Tibial nerve (tissue), 4 donors: ENCODE measurements around the gene FSTL4. TPM values are rescaled to one million over a fixed set of nuclear protein-coding genes. Genes with fewer than 3 reads are reported as not detected.

Experiments
- DNase-seq, 2 donors: peaks; one replicate each; pipeline ENCODE4 v3.0.0-alpha.2; 2019; ENCODE audit warnings: low spot score in 2 of 2
- H3K27ac ChIP-seq, 4 donors: fragments of 200-600 bp; sonication (generic) in 3 of 4; one replicate each; pipeline ENCODE4 v1.5.1; 2017 to 2019; ENCODE audit warnings: mild to moderate bottlenecking in 1 of 4
- H3K27me3 ChIP-seq, 2 donors: fragments of 200-600 bp; sonication (generic) in 1 of 2; one replicate each; pipeline versions ENCODE4 v1.5.1 to v1.6.0; 2017 to 2019
- H3K36me3 ChIP-seq, 3 donors: fragments of 200-600 bp; sonication (generic); one replicate each; pipeline ENCODE4 v1.5.1; 2018 to 2019
- H3K4me1 ChIP-seq, 4 donors: fragments of 200-600 bp; sonication (generic) in 3 of 4; one replicate each; pipeline ENCODE4 v1.5.1; 2017 to 2019
- H3K4me3 ChIP-seq, 4 donors: fragments of 200-600 bp; sonication (generic) in 3 of 4; one replicate each; pipeline ENCODE4 v1.5.1; 2017 to 2019; ENCODE audit warnings: mild to moderate bottlenecking in 1 of 4, moderate library complexity in 1 of 4
- H3K9me3 ChIP-seq, 4 donors: fragments of 200-600 bp; sonication (generic) in 3 of 4; one replicate each; pipeline ENCODE4 v1.5.1; 2017 to 2019
- CTCF ChIP-seq, 5 experiments: fragments of 200-600 bp in 3 of 5; fragments of 450-650 bp in 2 of 5; sonication (generic) in 3 of 5; IDR thresholded peaks; one replicate each; pipeline ENCODE4 v1.5.1; 2016 to 2019; ENCODE audit warnings: antibody characterized with exemption in 5 of 5, mild to moderate bottlenecking in 3 of 5, moderate library complexity in 2 of 5
- EP300 ChIP-seq, 2 donors: sonication (generic); formaldehyde crosslinking; IDR thresholded peaks; one replicate each; pipeline ENCODE4 v1.6.1; 2017; ENCODE audit warnings: antibody characterized with exemption in 2 of 2, mild to moderate bottlenecking in 1 of 2
- POLR2A ChIP-seq, 2 donors: fragments of 450-650 bp; IDR thresholded peaks; one replicate each; pipeline ENCODE4 v1.6.1; 2017; ENCODE audit warnings: antibody characterized with exemption in 2 of 2, mild to moderate bottlenecking in 2 of 2, moderate library complexity in 2 of 2
- WGBS, 2 donors: methylation state at CpG; one replicate each; pipeline ENCODE4 v1.1.5; 2018; 5-methylcytosine and 5-hydroxymethylcytosine counted together
- total RNA-seq, 4 donors: library from RNA; depleted of rRNA; stranded (reverse); fragments of >200 nt; gene quantifications; one replicate each; pipeline ENCODE4 v1.1.0, GENCODE V29; 2016

FSTL4 gene
- total RNA-seq, 4 donors from 2014 or later: 0.22 TPM; not detected in 3

GRCh38 chr5:133387621-133388020 is 224.7 kb downstream of the FSTL4 start:
- H3K9me3 ChIP-seq: no peaks in the 10 kb centered on the region
- no peaks in the 10 kb centered on the region for H3K4me1 ChIP-seq
- H3K27ac ChIP-seq: no peak overlapping the region
- no peaks in the 10 kb centered on the region for H3K36me3 ChIP-seq
- no peak overlapping the region for H3K4me3 ChIP-seq
- 96% methylated on average over 9 of the region's 9 CpGs for WGBS, 2 donors
- no peaks in the 10 kb centered on the region for H3K27me3 ChIP-seq
- no peak for DNase-seq
- no peak for TF ChIP-seq EP300 (IDR thresholded peaks at IDR 0.05)
- TF ChIP-seq CTCF (IDR thresholded peaks at IDR 0.05): no peak
- no peak for TF ChIP-seq POLR2A (IDR thresholded peaks at IDR 0.05)

- Histone ChIP-seq H3K36me3 (no peaks in the 10 kb centered on the region), H3K27ac (no peak overlapping the region), H3K9me3 (no peaks in the 10 kb centered on the region), H3K4me3 (no peak overlapping the region), H3K4me1 (no peaks in the 10 kb centered on the region), H3K27me3 (no peaks in the 10 kb centered on the region)
- WGBS, 2 donors: 58 to 76% methylated on average over 4 of the region's 4 CpGs
- DNase-seq: no peak
- TF ChIP-seq EP300 (IDR thresholded peaks at IDR 0.05): no peak
- no peak for TF ChIP-seq POLR2A (IDR thresholded peaks at IDR 0.05)
- TF ChIP-seq CTCF (IDR thresholded peaks at IDR 0.05): no peak
Observed at GRCh38 chr5:133387091-133387490, 225.2 kb downstream of the FSTL4 start.

DNA sequence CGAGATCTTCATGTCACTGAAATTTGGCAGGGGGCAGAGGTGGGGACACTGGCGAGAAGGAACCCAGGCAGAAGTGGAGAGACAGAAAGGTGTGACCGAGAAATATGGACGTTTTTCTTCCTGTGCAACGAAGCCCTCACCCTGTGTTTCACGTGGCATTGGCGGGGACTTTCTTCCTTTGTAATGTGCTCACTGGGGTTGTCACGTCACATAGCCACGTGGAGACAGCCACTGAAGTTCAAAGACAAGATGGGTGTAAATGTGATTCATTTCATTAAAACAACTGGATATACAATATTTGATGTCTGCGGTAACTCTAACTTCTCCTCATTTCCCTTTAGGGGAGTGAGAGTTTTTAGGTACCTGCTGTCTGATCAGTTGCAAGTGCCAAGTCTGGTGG is 225.7 kb downstream of the FSTL4 start:
- no peak for DNase-seq
- WGBS, 2 donors: 78 to 81% methylated on average over 10 of the region's 10 CpGs
- no peaks in the 10 kb centered on the region for H3K36me3 ChIP-seq
- no peak overlapping the region for H3K27ac ChIP-seq
- no peak overlapping the region for H3K4me3 ChIP-seq
- no peak for TF ChIP-seq CTCF (IDR thresholded peaks at IDR 0.05)
- TF ChIP-seq POLR2A (IDR thresholded peaks at IDR 0.05): no peak
- TF ChIP-seq EP300 (IDR thresholded peaks at IDR 0.05): no peak
- H3K9me3 ChIP-seq: no peaks in the 10 kb centered on the region
- H3K4me1 ChIP-seq: no peaks in the 10 kb centered on the region
- no peaks in the 10 kb centered on the region for H3K27me3 ChIP-seq

DNA sequence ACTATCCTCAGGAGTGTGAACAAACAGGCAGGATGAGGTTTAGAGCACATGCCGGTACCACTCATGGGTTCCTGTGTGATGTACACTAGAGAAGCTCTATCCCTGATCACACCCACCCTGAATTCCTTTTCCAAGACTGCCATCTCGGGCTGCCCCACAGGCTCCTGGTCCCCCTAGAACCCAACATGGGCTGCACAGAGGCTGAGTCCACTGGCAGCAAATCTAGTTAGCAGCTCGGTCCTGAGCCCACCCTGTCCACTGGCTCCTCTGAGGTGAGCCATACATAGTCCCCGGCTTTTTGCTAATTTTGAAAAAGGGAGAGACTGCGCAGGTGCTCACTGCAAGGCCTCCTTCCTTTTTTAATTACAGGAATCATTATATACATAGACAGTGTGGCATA is 227.0 kb downstream of the FSTL4 start:
- DNase-seq: no peak
- no peaks in the 10 kb centered on the region for H3K27me3 ChIP-seq
- no peaks in the 10 kb centered on the region for H3K9me3 ChIP-seq
- WGBS, 2 donors: 90 to 92% methylated on average over 5 of the region's 5 CpGs
- H3K4me1 ChIP-seq: no peaks in the 10 kb centered on the region
- H3K27ac ChIP-seq: no peak overlapping the region
- TF ChIP-seq CTCF (IDR thresholded peaks at IDR 0.05): no peak
- TF ChIP-seq POLR2A (IDR thresholded peaks at IDR 0.05): no peak
- no peak for TF ChIP-seq EP300 (IDR thresholded peaks at IDR 0.05)
- no peak overlapping the region for H3K4me3 ChIP-seq
- no peaks in the 10 kb centered on the region for H3K36me3 ChIP-seq

- TF ChIP-seq CTCF (IDR thresholded peaks at IDR 0.05): no peak
- TF ChIP-seq EP300 (IDR thresholded peaks at IDR 0.05): no peak
- TF ChIP-seq POLR2A (IDR thresholded peaks at IDR 0.05): no peak
- no peaks in the 10 kb centered on the region for H3K27me3 ChIP-seq
- H3K36me3 ChIP-seq: no peaks in the 10 kb centered on the region
- H3K4me1 ChIP-seq: no peaks in the 10 kb centered on the region
- no peak for DNase-seq
- H3K4me3 ChIP-seq: no peak overlapping the region
- H3K27ac ChIP-seq: no peak overlapping the region
- H3K9me3 ChIP-seq: no peaks in the 10 kb centered on the region
- 88% methylated on average over 9 of the region's 9 CpGs for WGBS, 2 donors
Observed at GRCh38 chr5:133384903-133385302, 227.4 kb downstream of the FSTL4 start.
